ENCODE data around the gene ELF3.
A peak's percentile ranks its signal among the peaks of the same experiment; 100 is the strongest.

Gene ELF3

DNA sequence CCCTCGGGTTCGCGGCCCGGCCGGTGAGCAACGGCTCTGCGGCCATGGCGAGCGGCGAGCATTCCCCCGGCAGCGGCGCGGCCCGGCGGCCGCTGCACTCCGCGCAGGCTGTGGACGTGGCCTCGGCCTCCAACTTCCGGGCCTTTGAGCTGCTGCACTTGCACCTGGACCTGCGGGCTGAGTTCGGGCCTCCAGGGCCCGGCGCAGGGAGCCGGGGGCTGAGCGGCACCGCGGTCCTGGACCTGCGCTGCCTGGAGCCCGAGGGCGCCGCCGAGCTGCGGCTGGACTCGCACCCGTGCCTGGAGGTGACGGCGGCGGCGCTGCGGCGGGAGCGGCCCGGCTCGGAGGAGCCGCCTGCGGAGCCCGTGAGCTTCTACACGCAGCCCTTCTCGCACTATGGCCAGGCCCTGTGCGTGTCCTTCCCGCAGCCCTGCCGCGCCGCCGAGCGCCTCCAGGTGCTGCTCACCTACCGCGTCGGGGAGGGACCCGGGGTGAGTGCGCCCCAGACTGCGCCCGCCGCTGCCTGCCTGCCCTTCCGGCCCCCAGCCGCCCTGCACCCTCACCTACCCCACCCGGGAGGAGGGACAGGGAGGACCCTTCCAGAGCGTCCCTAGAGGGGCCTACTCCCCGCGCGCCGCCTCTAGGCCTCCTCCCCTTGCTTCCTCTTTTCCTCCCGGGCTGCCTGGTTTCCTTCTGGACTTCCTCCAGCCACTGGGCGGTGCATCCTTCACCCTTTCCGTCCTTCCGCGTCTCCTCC is 27.6 kb upstream of the ELF3 start, which contains the start of gene RNPEP:
Gene RNPEP, plus strand, starts transcription at position 26 of the 757 bp plus-strand sequence. Its CDS starts 19 bp downstream, at position 45.
- Histone ChIP-seq H3K9me2 (replicated peaks; ENCODE audit: control insufficient read depth, low read length) (no peaks in the 10 kb centered on the region), H3K79me2 (ENCODE audit: control insufficient read depth, low read length) (peaks cover 35% of the 10 kb centered on the region), H3K9me3 (ENCODE audit: control insufficient read depth, insufficient read depth, low read length) (no peaks in the 10 kb centered on the region), H3K36me3 (ENCODE audit: control insufficient read depth, low read length) (no peaks in the 10 kb centered on the region), H4K20me1 (ENCODE audit: control insufficient read depth, insufficient read depth, low read depth, low read length) (no peaks in the 10 kb centered on the region), H3K4me3 (ENCODE audit: low read length) (peak within 1 kb of the TSS; percentile 96), H3K27ac (ENCODE audit: low read depth, low read length) (peak within 1 kb of the TSS; percentile 26), H3K27me3 (ENCODE audit: control insufficient read depth, low read length) (no peaks in the 10 kb centered on the region), H3K4me1 (ENCODE audit: control insufficient read depth, low read length) (peaks cover 21% of the 10 kb centered on the region), H3F3A (ENCODE audit: control insufficient read depth, insufficient read depth) (peaks cover 10% of the 10 kb centered on the region), H3K4me2 (ENCODE audit: low read length) (peak within 1 kb of the TSS; percentile 94)
- TF ChIP-seq, protein P1, sequence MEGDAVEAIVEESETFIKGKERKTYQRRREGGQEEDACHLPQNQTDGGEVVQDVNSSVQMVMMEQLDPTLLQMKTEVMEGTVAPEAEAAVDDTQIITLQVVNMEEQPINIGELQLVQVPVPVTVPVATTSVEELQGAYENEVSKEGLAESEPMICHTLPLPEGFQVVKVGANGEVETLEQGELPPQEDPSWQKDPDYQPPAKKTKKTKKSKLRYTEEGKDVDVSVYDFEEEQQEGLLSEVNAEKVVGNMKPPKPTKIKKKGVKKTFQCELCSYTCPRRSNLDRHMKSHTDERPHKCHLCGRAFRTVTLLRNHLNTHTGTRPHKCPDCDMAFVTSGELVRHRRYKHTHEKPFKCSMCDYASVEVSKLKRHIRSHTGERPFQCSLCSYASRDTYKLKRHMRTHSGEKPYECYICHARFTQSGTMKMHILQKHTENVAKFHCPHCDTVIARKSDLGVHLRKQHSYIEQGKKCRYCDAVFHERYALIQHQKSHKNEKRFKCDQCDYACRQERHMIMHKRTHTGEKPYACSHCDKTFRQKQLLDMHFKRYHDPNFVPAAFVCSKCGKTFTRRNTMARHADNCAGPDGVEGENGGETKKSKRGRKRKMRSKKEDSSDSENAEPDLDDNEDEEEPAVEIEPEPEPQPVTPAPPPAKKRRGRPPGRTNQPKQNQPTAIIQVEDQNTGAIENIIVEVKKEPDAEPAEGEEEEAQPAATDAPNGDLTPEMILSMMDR (IDR thresholded peaks at IDR 0.05; ENCODE audit: low read depth, low read length, poor library complexity, severe bottlenecking): peak; percentile 8
- no peak for TF ChIP-seq EZH2phosphoT487 (IDR thresholded peaks at IDR 0.05; ENCODE audit: borderline replicate concordance, low read length)

DNA sequence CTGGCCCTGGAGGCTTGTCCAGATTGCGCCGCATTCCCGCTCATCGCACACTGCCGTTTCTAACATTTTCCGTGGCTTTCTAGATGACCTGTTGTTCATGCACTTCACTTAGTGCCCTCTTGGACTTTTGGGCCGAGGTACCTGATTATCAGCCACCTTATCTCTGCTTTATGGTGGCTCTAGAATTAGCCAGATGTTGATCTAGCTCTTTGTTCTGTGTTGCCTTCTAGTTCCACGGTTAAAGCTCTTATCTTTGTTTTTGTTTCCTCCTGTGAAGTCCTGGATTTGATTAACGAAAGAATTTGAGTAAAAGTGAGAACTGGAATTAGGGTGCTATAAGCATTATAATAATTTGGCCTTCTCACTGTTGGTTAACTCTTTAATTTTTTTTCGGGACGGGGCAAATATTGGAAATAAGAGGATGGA is 27.0 kb upstream of the ELF3 start:
- Histone ChIP-seq H3K36me3 (ENCODE audit: control insufficient read depth, low read length) (no peaks in the 10 kb centered on the region), H3K4me3 (ENCODE audit: low read length) (peak overlapping the region; percentile 96), H3K27ac (ENCODE audit: low read depth, low read length) (peak overlapping the region; percentile 26), H3F3A (ENCODE audit: control insufficient read depth, insufficient read depth) (peaks cover 10% of the 10 kb centered on the region), H4K20me1 (ENCODE audit: control insufficient read depth, insufficient read depth, low read depth, low read length) (no peaks in the 10 kb centered on the region), H3K27me3 (ENCODE audit: control insufficient read depth, low read length) (no peaks in the 10 kb centered on the region), H3K9me2 (replicated peaks; ENCODE audit: control insufficient read depth, low read length) (no peaks in the 10 kb centered on the region), H3K79me2 (ENCODE audit: control insufficient read depth, low read length) (peaks cover 35% of the 10 kb centered on the region), H3K4me1 (ENCODE audit: control insufficient read depth, low read length) (peaks cover 21% of the 10 kb centered on the region), H3K4me2 (ENCODE audit: low read length) (peak overlapping the region; percentile 94), H3K9me3 (ENCODE audit: control insufficient read depth, insufficient read depth, low read length) (no peaks in the 10 kb centered on the region)
- TF ChIP-seq EZH2phosphoT487 (IDR thresholded peaks at IDR 0.05; ENCODE audit: borderline replicate concordance, low read length): no peak
- TF ChIP-seq, protein P1 (IDR thresholded peaks at IDR 0.05; ENCODE audit: low read depth, low read length, poor library complexity, severe bottlenecking): peak; percentile 1

DNA sequence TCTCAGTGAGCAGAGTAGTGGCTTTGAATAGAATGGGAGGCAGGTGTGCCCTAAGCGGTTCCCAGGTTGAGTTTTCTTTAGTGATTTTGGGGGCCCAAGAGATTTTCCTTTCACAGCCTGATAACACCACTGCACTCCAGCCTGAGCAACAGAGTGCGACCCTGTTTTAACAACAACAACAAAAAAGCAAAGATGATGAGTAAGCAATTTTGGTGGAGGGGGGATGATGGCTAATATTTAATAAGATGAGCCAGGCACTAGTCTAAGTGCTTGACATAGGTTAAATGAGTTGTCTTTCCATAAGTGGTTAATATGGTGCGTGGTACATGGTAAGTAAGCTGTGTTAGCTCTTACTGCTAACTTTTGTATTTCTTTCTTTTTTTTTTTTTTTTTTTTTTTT is 25.9 kb upstream of the ELF3 start:
- H4K20me1 ChIP-seq (ENCODE audit: control insufficient read depth, insufficient read depth, low read depth, low read length): no peaks in the 10 kb centered on the region
- H3K79me2 ChIP-seq (ENCODE audit: control insufficient read depth, low read length): peaks cover 35% of the 10 kb centered on the region
- H3F3A ChIP-seq (ENCODE audit: control insufficient read depth, insufficient read depth): peaks cover 10% of the 10 kb centered on the region
- no peaks in the 10 kb centered on the region for H3K9me2 ChIP-seq (replicated peaks; ENCODE audit: control insufficient read depth, low read length)
- no peak overlapping the region for H3K27ac ChIP-seq (ENCODE audit: low read depth, low read length)
- no peaks in the 10 kb centered on the region for H3K27me3 ChIP-seq (ENCODE audit: control insufficient read depth, low read length)
- H3K4me3 ChIP-seq (ENCODE audit: low read length): no peak overlapping the region
- peak overlapping the region; percentile 94; the same call in 1 of the 2 replicates for H3K4me2 ChIP-seq (ENCODE audit: low read length)
- H3K9me3 ChIP-seq (ENCODE audit: control insufficient read depth, insufficient read depth, low read length): no peaks in the 10 kb centered on the region
- peaks cover 6% of the 10 kb centered on the region for H3K36me3 ChIP-seq (ENCODE audit: control insufficient read depth, low read length)
- TF ChIP-seq EZH2phosphoT487 (IDR thresholded peaks at IDR 0.05; ENCODE audit: borderline replicate concordance, low read length): no peak
- TF ChIP-seq, protein P1 (IDR thresholded peaks at IDR 0.05; ENCODE audit: low read depth, low read length, poor library complexity, severe bottlenecking): no peak
- H3K4me1 ChIP-seq (ENCODE audit: control insufficient read depth, low read length): peaks cover 21% of the 10 kb centered on the region
